ENCODE results near the gene CKMT1A. TPM values are rescaled to one million over a fixed set of nuclear protein-coding genes. Genes with fewer than 3 reads are reported as not detected.
A peak's percentile ranks its signal among the peaks of the same experiment; 100 is the strongest.
"Not testable (repeated sequence)": the region's sequence is repeated elsewhere in the genome, so short reads cannot be mapped to it uniquely, and the experiment has no call there.

The CKMT1A gene
- 1.9 TPM for total RNA-seq
- long read RNA-seq, partial matches to known transcripts = 0 of 1 reads
- long read RNA-seq, other reads (novel, unspliced or antisense) = 0 of 1 reads

DNA sequence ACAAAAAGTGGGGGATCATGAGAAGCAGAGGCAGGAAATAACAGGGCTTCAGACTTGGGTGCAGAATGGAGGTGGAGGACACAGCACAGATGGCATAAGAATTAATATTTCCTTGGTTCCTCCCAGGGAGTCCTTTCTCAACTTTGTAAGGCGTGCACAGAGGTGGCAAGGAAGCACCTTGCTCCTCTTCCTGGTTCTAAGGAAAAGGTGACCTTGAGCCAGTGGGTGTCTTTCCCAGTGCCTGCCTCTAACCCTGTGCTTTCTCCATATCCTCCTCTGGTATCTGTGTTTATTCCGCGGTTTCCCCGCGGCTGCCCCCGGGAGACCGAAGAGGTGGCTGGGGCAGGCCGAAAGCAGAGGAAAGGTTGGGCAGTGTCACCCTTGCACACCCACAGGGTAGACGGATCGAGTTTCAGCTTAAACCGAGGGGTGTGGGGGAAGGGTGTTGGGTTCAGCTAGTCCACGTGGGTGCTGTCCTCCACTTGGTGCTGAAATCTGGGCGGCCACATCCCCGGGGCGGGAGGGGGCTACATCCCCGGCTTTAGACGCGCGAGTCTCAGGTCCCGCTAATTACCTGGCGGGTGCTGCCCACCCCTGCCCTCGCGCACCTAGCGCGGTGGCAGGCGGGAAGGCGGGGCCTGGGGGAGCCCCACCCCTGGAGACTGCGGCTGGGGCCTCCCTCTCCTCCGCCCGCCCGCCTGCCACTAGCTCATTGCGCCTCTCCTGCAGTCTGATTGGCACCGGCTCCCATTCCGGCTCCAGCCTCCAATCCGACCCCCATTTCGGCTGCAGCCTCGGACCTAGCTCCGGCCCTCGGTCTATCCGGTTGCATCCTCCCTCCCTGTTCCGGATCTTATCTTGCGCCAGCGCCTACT, at the start of gene CKMT1A:
CKMT1A (plus strand) TSS at position 712 of the 875 bp plus-strand sequence. CDS start 192 bp downstream, outside the sequence.
- ATAC-seq = peak; percentile 60
- H3K27ac ChIP-seq; H3K27me3 ChIP-seq; intact Hi-C loops (cut with DNase I); H3K4me3 ChIP-seq; H3K4me1 ChIP-seq; H3K36me3 ChIP-seq; H3K9me3 ChIP-seq; DNase-seq: not testable (repeated sequence)

DNA sequence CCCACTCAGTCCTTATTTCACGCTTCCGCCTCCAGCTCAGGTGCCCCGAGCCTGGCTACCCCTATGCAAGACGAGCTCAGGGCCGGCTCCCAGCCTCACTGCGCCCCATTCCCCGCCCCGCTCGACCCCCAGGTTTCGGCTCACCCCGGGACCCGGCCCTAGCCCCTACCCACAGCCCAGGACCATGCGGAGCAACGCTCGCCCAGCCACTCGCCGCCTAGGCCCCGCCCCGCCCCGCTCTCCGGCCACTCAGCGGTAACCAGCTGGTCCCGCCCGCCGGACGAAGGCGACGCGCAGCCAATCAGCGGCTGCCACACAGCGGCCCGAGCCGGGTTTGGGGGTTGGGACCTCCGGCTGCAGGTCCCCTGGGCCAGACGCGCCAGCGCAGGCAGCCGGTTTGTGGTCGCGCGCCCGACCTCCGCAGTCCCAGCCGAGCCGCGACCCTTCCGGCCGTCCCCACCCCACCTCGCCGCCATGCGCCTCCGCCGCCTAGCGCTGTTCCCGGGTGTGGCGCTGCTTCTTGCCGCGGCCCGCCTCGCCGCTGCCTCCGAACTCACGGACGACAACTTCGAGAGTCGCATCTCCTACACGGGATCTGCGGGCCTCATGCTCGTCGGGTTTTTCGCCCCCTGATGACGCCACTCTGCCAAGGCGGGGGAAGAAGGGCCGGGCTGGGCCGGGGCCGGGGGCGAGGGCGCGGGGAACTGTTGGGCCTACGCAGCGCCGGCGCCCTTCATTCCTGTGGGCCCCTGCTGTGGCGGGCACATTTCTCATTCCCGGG, 44.8 kb upstream of the CKMT1A start, which contains the start of gene CATSPER2:
CATSPER2 (minus strand) TSS at position 196 of the 781 bp plus-strand sequence. CDS start 783 bp downstream, outside the sequence.
- Histone ChIP-seq H3K4me3 (no peak within 1 kb of the TSS), H3K36me3 (no peaks in the 10 kb centered on the region), H3K27ac (no peak within 1 kb of the TSS), H3K27me3 (no peaks in the 10 kb centered on the region), H3K9me3 (no peaks in the 10 kb centered on the region), H3K4me1 (no peaks in the 10 kb centered on the region)
- DNase-seq (no peak), ATAC-seq (peak; percentile 55)
- TF ChIP-seq, protein P1, sequence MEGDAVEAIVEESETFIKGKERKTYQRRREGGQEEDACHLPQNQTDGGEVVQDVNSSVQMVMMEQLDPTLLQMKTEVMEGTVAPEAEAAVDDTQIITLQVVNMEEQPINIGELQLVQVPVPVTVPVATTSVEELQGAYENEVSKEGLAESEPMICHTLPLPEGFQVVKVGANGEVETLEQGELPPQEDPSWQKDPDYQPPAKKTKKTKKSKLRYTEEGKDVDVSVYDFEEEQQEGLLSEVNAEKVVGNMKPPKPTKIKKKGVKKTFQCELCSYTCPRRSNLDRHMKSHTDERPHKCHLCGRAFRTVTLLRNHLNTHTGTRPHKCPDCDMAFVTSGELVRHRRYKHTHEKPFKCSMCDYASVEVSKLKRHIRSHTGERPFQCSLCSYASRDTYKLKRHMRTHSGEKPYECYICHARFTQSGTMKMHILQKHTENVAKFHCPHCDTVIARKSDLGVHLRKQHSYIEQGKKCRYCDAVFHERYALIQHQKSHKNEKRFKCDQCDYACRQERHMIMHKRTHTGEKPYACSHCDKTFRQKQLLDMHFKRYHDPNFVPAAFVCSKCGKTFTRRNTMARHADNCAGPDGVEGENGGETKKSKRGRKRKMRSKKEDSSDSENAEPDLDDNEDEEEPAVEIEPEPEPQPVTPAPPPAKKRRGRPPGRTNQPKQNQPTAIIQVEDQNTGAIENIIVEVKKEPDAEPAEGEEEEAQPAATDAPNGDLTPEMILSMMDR (IDR thresholded peaks at IDR 0.05) = no peak
- intact Hi-C loops (cut with DNase I) = no loop called here

DNA sequence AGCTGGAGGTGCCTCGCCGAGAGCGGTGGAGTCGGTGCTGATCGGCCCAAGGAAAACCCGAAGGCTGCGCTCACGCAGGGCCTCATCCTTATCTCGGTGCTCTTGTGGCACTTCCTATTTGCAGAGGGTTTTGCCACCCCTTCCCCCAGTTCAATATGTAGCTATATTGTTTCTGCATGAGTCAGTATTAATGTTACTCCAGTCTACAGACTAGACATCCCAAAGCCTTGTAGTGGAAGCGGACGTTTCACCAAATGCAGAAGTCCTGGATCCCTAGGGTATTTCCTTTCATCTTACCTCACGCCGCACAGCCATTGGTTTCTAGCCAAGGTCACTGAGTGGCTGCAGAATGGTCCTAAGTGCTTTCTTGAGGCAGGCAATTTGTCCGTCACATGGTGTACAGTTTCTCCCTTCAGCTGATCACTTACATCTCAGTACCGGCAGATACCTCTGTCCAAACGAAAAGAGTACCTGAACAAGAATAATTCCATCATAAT, 44.2 kb upstream of the CKMT1A start:
- H3K27ac ChIP-seq; H3K27me3 ChIP-seq; H3K9me3 ChIP-seq; H3K36me3 ChIP-seq; H3K4me3 ChIP-seq; DNase-seq; H3K4me1 ChIP-seq; intact Hi-C loops (cut with DNase I): not testable (repeated sequence)
- ATAC-seq = peak; percentile 40

DNA sequence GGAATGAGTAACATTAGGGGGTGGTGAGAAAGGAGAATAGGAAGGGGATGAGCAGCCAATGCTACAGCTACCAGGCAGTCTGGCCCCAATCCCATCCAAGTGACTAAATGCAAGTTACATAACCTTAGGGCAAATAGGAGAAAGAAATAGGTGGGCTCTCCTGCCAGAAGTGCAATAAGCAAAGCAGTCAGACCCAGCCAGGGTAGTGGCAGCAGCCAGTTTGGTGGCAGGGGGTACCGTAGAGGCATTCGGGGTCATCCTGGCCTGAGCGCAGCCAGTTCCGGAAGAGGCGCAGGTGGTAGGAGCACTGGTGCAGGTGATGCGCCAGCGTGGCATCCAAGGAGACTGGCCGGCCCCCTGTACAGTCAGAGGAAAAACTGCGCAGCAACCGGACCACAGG, 33.9 kb upstream of the CKMT1A start:
- H3K27ac ChIP-seq; H3K4me1 ChIP-seq; H3K36me3 ChIP-seq; DNase-seq; intact Hi-C loops (cut with DNase I); ATAC-seq; H3K4me3 ChIP-seq; H3K9me3 ChIP-seq; H3K27me3 ChIP-seq: not testable (repeated sequence)

DNA sequence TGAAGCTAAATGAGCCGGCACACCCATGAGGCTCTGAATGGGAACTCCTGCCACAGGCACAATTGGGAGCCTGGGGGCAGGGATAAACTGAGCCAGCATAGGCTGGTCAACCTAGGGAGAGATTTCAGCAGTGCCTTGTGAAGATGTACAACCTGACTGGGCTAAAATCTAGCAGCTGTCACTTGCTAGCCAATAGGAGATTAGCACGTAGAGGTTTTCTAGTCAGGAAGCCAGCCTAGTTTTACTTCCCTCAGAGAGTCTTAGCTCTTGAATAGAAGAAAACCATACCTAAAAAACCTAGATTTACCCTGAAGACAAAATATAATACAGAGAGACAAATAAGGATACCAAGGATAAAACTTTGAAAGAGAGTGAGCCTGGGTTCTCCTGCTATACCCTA, 31.4 kb upstream of the CKMT1A start:
- H3K4me3 ChIP-seq; H3K27me3 ChIP-seq; DNase-seq; H3K9me3 ChIP-seq; H3K4me1 ChIP-seq; H3K36me3 ChIP-seq; ATAC-seq; H3K27ac ChIP-seq; intact Hi-C loops (cut with DNase I): not testable (repeated sequence)

DNA sequence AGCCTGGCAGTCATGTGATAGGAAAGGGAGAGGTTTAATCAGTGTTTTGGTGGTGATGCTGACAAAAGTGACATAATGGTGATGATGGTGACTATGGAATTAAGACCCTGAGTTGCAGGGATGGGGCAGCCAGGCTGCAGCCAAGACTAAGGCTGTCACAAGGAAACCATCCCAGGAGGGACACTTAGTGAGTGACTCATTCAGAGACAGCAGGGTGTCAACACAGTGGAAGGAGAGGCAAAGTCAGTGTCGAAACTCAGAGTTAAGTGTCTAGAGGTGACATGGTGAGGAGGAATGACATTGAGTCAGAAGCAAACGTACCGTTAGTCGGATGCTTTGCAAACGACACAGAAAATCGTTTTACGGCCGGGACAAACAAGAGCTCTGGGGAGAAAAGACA, 30.3 kb upstream of the CKMT1A start:
- ATAC-seq; H3K9me3 ChIP-seq; H3K27me3 ChIP-seq; H3K36me3 ChIP-seq; H3K4me3 ChIP-seq; intact Hi-C loops (cut with DNase I); H3K27ac ChIP-seq; DNase-seq; H3K4me1 ChIP-seq: not testable (repeated sequence)

DNA sequence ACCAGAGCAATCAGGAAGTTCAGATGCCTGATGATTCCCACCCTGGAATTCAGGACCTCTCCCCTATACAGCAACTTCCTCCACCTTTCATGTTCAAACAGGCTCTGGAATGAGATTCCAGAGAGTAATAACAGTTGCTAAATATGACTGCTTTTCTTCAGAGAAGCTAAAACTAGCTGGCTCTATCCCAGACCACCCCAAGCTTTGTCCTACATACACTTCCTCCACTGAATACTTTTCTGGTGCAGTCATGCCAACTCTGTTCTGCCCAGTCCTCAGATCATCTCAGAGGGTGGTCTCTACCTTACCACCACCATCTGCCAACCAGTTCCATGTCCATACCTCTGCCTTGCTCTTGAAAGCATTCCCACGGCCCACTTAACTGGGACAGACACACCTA, 27.5 kb upstream of the CKMT1A start:
- intact Hi-C loops (cut with DNase I); ATAC-seq; H3K27ac ChIP-seq; DNase-seq; H3K4me3 ChIP-seq; H3K36me3 ChIP-seq; H3K27me3 ChIP-seq; H3K9me3 ChIP-seq; H3K4me1 ChIP-seq: not testable (repeated sequence)

DNA sequence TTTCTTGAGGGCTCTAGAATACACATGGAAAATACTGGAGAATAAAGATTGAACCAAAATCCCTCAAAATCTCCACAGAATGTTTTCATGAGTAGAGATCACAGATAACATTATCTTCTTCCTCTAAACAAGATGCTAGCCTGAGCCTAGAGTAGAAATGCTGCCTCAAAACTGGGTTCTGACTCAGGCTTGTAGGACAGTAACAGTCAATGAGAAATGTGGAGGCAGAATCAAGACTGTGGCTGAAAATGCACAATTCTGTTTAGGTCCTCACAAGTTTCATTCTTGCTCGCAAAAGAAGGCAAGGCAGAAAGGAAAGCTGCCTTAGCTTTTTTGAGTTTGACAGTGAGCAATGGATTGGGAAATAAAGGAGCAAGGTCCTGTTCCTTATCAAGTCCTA, 19.5 kb upstream of the CKMT1A start:
- H3K27ac ChIP-seq; H3K36me3 ChIP-seq; H3K9me3 ChIP-seq; H3K27me3 ChIP-seq; H3K4me3 ChIP-seq; ATAC-seq; intact Hi-C loops (cut with DNase I); H3K4me1 ChIP-seq; DNase-seq: not testable (repeated sequence)

DNA sequence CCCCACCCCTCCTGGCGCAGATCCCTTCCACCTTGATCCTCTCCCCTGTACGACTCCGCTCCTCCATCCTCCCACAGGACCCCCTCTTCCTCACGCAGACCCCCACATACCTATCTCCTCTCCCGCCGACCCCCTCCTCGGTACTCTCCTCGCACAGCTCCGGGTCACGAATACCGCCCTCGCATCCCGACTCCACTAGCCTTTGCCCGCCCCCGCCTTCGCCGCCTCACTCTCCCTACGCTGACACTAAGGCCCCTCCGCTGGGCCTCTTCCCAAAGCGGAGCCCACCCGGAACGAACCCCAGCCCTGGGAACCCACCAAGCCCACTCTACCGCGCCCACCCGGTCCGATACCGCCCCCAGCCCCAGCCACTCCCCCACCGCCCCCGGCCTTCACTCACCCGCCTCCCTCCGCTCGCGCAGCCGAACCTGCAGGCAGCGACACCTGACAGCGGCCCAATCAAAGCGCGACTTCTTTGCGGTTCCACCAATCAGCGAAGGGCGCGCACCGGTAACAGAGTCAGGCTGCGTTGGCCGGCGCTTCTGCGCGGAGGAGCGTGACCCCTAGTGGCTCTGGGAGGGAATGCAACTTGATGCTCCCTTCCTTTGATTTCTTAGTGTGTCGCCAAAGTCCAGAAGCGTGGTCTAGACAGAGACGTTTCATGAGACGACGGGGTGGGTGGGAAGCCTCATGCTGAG, 3.9 kb upstream of the CKMT1A start:
- peak; percentile 99 for ATAC-seq
- not testable (repeated sequence) for DNase-seq, H3K27me3 ChIP-seq

DNA sequence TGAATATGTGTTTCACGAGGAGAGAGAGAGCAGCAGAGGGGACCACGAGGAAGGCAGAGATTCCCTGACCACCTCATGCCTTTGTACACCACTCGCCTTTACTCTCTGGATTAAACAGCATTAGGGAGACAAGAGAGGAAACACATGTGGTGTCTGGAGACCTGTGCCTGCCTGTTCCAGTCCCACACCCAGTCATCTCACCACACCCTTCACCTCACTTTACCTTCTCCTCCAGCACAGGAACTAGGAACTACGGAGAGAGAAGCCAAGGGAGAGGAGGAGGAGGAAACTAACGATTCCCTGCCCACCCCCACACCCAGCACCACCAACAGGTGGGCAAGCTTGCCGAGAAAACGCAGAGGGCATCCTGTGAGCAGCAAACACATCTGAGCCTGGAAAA, 980 bp upstream of the CKMT1A start:
- DNase-seq; ATAC-seq; intact Hi-C loops (cut with DNase I): not testable (repeated sequence)

More for the DNA sequence above, 3.9 kb upstream of the CKMT1A start:
- H3K4me1 ChIP-seq; H3K4me3 ChIP-seq; intact Hi-C loops (cut with DNase I); H3K9me3 ChIP-seq; H3K27ac ChIP-seq; H3K36me3 ChIP-seq: not testable (repeated sequence)

More for the DNA sequence above, 980 bp upstream of the CKMT1A start:
- H3K27ac ChIP-seq, H3K36me3 ChIP-seq, H3K27me3 ChIP-seq, H3K9me3 ChIP-seq, H3K4me1 ChIP-seq, H3K4me3 ChIP-seq: not testable (repeated sequence)
